ENCODE data around the gene CDKN2D.

- TF ChIP-seq POLR2A (IDR thresholded peaks at IDR 0.05; ENCODE audit: low read length) (no peak), GATA1 (IDR thresholded peaks at IDR 0.05; ENCODE audit: low read depth, low read length) (no peak)
Observed at GRCh38 chr19:10535613-10536012, 33.2 kb downstream of the CDKN2D start.
